Neural cell (in vitro differentiated cells): ENCODE data around the gene TXLNB. TPM values are rescaled to one million over a fixed set of nuclear protein-coding genes. Genes with fewer than 3 reads are reported as not detected.

Experiments
- H2AFZ ChIP-seq: fragments of 200-600, 300-800 bp; sonication (generic), shearing (Covaris generic); 2 replicates; pipeline ENCODE4 v1.6.0; 2014; ENCODE audit warnings: low read depth, mild to moderate bottlenecking, antibody characterized with exemption, low read length, moderate library complexity
- H3F3A ChIP-seq: fragments of 200-600 bp; shearing (Covaris generic); 2 replicates; pipeline ENCODE4 v1.6.1; 2016; ENCODE audit warnings: mild to moderate bottlenecking, moderate library complexity, mixed read lengths, antibody characterized with exemption, low read length; ENCODE audit not compliant: insufficient read depth, poor library complexity, severe bottlenecking
- H3K27ac ChIP-seq: fragments of 200-600, 300-800 bp; sonication (generic), shearing (Covaris generic); 2 replicates; pipeline ENCODE4 v1.5.1; 2014; ENCODE audit warnings: mild to moderate bottlenecking, low read length, moderate library complexity
- H3K27me3 ChIP-seq: fragments of 300-800, 200-600 bp; sonication (generic), shearing (Covaris generic); 2 replicates; pipeline ENCODE4 v1.6.0; 2014; ENCODE audit warnings: mild to moderate bottlenecking, low read depth, low read length, moderate library complexity; ENCODE audit not compliant: insufficient read depth
- H3K36me3 ChIP-seq: fragments of 300-800, 200-600 bp; sonication (generic), shearing (Covaris generic); 2 replicates; pipeline ENCODE4 v1.5.1; 2014; ENCODE audit warnings: mild to moderate bottlenecking, antibody characterized with exemption, low read length, moderate library complexity; ENCODE audit not compliant: insufficient read depth
- H3K4me2 ChIP-seq: fragments of 300-800, 200-600 bp; sonication (generic), shearing (Covaris generic); 2 replicates; pipeline ENCODE4 v1.6.0; 2014; ENCODE audit warnings: mild to moderate bottlenecking, low read length
- H3K4me3 ChIP-seq: fragments of 300-800, 200-600 bp; sonication (generic), shearing (Covaris generic); 2 replicates; pipeline ENCODE4 v1.5.1; 2014; ENCODE audit warnings: mild to moderate bottlenecking, low read length, moderate library complexity
- H3K79me2 ChIP-seq: fragments of 200-600 bp; shearing (Covaris generic); replicated peaks from 2 replicates; pipeline ENCODE4 v1.6.0; 2014; ENCODE audit warnings: mild to moderate bottlenecking, low read length, moderate library complexity; ENCODE audit not compliant: insufficient read depth
- H3K9ac ChIP-seq: fragments of 300-800, 200-600 bp; sonication (generic), shearing (Covaris generic); 2 replicates; pipeline ENCODE4 v1.6.1; 2016; ENCODE audit warnings: mild to moderate bottlenecking, low read length, mixed read lengths
- H3K9me2 ChIP-seq: fragments of 200-600 bp; shearing (Covaris generic); 2 replicates; pipeline ENCODE4 v1.6.1; 2016; ENCODE audit warnings: mild to moderate bottlenecking, low read length, mixed read lengths; ENCODE audit not compliant: insufficient read depth
- H3K9me3 ChIP-seq: fragments of 200-600, 300-800 bp; sonication (generic), shearing (Covaris generic); 2 replicates; pipeline ENCODE4 v1.6.1; 2016; ENCODE audit warnings: mild to moderate bottlenecking, mixed run types, low read length, moderate library complexity, mixed read lengths
- H4K20me1 ChIP-seq: fragments of 200-600 bp; shearing (Covaris generic); 2 replicates; pipeline ENCODE4 v1.6.1; 2016; ENCODE audit warnings: mild to moderate bottlenecking, mixed run types; ENCODE audit not compliant: insufficient read depth
- CTCF ChIP-seq: fragments of 450-650 bp; IDR thresholded peaks from 2 replicates; pipeline ENCODE4 v1.5.1; 2014; ENCODE audit warnings: antibody characterized with exemption, mild to moderate bottlenecking, moderate library complexity; ENCODE audit not compliant: poor library complexity, severe bottlenecking
- EP300 ChIP-seq: fragments of 450-650 bp; conservative IDR thresholded peaks from 2 replicates; pipeline ENCODE4 v1.6.1; 2014; ENCODE audit warnings: antibody characterized with exemption, mild to moderate bottlenecking, moderate library complexity; ENCODE audit not compliant: poor library complexity, severe bottlenecking
- EZH2 ChIP-seq: fragments of 200-600, 300-800 bp; shearing (Covaris generic), sonication (generic); IDR thresholded peaks from 2 replicates; pipeline ENCODE4 v1.6.1; 2014; ENCODE audit warnings: antibody characterized with exemption, low read length, borderline replicate concordance, mild to moderate bottlenecking; ENCODE audit not compliant: insufficient read depth, poor library complexity, severe bottlenecking
- MXI1 ChIP-seq: fragments of 450-650 bp; conservative IDR thresholded peaks from 2 replicates; pipeline ENCODE4 v1.6.1; 2014; ENCODE audit warnings: antibody characterized with exemption, mild to moderate bottlenecking; ENCODE audit not compliant: poor library complexity, severe bottlenecking
- POLR2AphosphoS5 ChIP-seq: IDR thresholded peaks from 2 replicates; pipeline ENCODE4 v1.6.1; 2012
- RAD21 ChIP-seq: fragments of 450-650 bp; conservative IDR thresholded peaks from 2 replicates; pipeline ENCODE4 v1.6.1; 2014; ENCODE audit warnings: antibody characterized with exemption, mild to moderate bottlenecking, moderate library complexity
- REST ChIP-seq: IDR thresholded peaks from 2 replicates; pipeline ENCODE4 v1.6.1; 2012; ENCODE audit warnings: borderline replicate concordance
- SMC3 ChIP-seq: fragments of 450-650 bp; conservative IDR thresholded peaks from 2 replicates; pipeline ENCODE4 v1.6.1; 2014; ENCODE audit warnings: antibody characterized with exemption, mild to moderate bottlenecking, moderate library complexity; ENCODE audit not compliant: poor library complexity
- TAF1 ChIP-seq: IDR thresholded peaks from 2 replicates; pipeline ENCODE4 v1.6.1; 2012; ENCODE audit warnings: low read depth
- polyA plus RNA-seq: library from polyadenylated mRNA; depleted of rRNA; stranded (reverse); fragments of >200 nt; gene quantifications from 2 replicates; pipeline ENCODE4 v1.2.3, GENCODE V29; 2014

TXLNB gene
- polyA plus RNA-seq, 1 donor from 2014 or later: not detected

- Histone ChIP-seq H3K4me3 (no peak overlapping the region), H3K79me2 (no peaks in the 10 kb centered on the region), H3K4me2 (no peak overlapping the region), H2AFZ (no peak overlapping the region), H3F3A (no peaks in the 10 kb centered on the region), H3K27ac (no peak overlapping the region), H3K9me3 (no peaks in the 10 kb centered on the region), H3K9ac (no peak overlapping the region), H3K9me2 (no peaks in the 10 kb centered on the region), H4K20me1 (no peaks in the 10 kb centered on the region), H3K27me3 (no peaks in the 10 kb centered on the region), H3K36me3 (no peaks in the 10 kb centered on the region)
- TF ChIP-seq POLR2AphosphoS5 (no peak), MXI1 (no peak), EZH2 (no peak), SMC3 (no peak), REST (no peak), EP300 (no peak), CTCF (no peak), TAF1 (no peak), RAD21 (no peak)
These were observed 6.1 kb upstream of the TXLNB start for GRCh38 chr6:139297921-139298320.

GRCh38 chr6:139296927-139297326 lies 5.1 kb upstream of the TXLNB start:
- no peak overlapping the region for H3K9ac ChIP-seq
- TF ChIP-seq REST: no peak
- no peak for TF ChIP-seq EZH2
- TF ChIP-seq EP300: no peak
- TF ChIP-seq MXI1: no peak
- no peak for TF ChIP-seq CTCF
- no peak for TF ChIP-seq TAF1
- TF ChIP-seq SMC3: no peak
- no peak for TF ChIP-seq RAD21
- TF ChIP-seq POLR2AphosphoS5: no peak
- no peaks in the 10 kb centered on the region for H3K27me3 ChIP-seq
- H4K20me1 ChIP-seq: no peaks in the 10 kb centered on the region
- H3K79me2 ChIP-seq: no peaks in the 10 kb centered on the region
- no peak overlapping the region for H3K4me3 ChIP-seq
- H2AFZ ChIP-seq: no peak overlapping the region
- no peak overlapping the region for H3K27ac ChIP-seq
- H3F3A ChIP-seq: no peaks in the 10 kb centered on the region
- no peaks in the 10 kb centered on the region for H3K9me3 ChIP-seq
- no peaks in the 10 kb centered on the region for H3K9me2 ChIP-seq
- H3K36me3 ChIP-seq: no peaks in the 10 kb centered on the region
- no peak overlapping the region for H3K4me2 ChIP-seq
